HEK293 (cell line): Measurements from ENCODE around the gene GMEB2.

ENCODE experiments used
- CTCF ChIA-PET: fragments of 350-600 bp; formaldehyde crosslinking; extraction: SDS; loops from one replicate; lab custom pipeline; 2021; ENCODE audit warnings: antibody characterized with exemption; lab: Yijun Ruan, JAX
- POLR2A ChIA-PET: fragments of 300-600 bp; formaldehyde crosslinking; extraction: SDS; loops from one replicate; lab custom pipeline; 2020; ENCODE audit warnings: antibody characterized with exemption, inconsistent platforms; lab: Yijun Ruan, JAX
- H3K27ac ChIP-seq: fragments of 200-500 bp; sonication (Bioruptor generic); 2 replicates; pipeline ENCODE4 v1.5.1; 2014; ENCODE audit warnings: low read depth, low read length, control low read depth, inconsistent platforms; ENCODE audit errors: extremely low read depth
- H3K36me3 ChIP-seq, 2 experiments: fragments of 200-500 bp in 1 of 2; sonication (Bioruptor generic) in 1 of 2; 1 replicate in 1 of 2; 2 replicates in 1 of 2; pipeline ENCODE4 v1.5.1; 2014 to 2017; ENCODE audit warnings: inconsistent platforms in 2 of 2, low read length in 2 of 2; ENCODE audit not compliant: control insufficient read depth in 2 of 2, insufficient read depth in 1 of 2
- H3K4me1 ChIP-seq: fragments of 200-500 bp; sonication (Bioruptor generic); 2 replicates; pipeline ENCODE4 v1.5.1; 2014; ENCODE audit warnings: mild to moderate bottlenecking, low read length, inconsistent platforms; ENCODE audit not compliant: control insufficient read depth, insufficient read depth
- H3K4me3 ChIP-seq: 2 replicates; pipeline ENCODE4 v1.5.1; 2011; ENCODE audit warnings: low read depth, mild to moderate bottlenecking, control low read depth, low read length, moderate library complexity
- H3K9me3 ChIP-seq: fragments of 200-500 bp; sonication (Bioruptor generic); 2 replicates; pipeline ENCODE4 v1.5.1; 2014; ENCODE audit warnings: low read depth, low read length, inconsistent platforms; ENCODE audit not compliant: control insufficient read depth, insufficient read depth
- GLI4 ChIP-seq: fragments of 450-650 bp; formaldehyde crosslinking; IDR thresholded peaks from 2 replicates; pipeline ENCODE4 v1.5.1; 2016; ENCODE audit warnings: missing biosample characterization, missing genetic modification characterization
- KLF16 ChIP-seq: fragments of 450-650 bp; formaldehyde crosslinking; IDR thresholded peaks from 2 replicates; pipeline ENCODE4 v1.5.1; 2017; ENCODE audit warnings: missing biosample characterization, missing genetic modification characterization
- KLF9 ChIP-seq: fragments of 450-650 bp; formaldehyde crosslinking; IDR thresholded peaks from 2 replicates; pipeline ENCODE4 v1.5.1; 2016; ENCODE audit warnings: missing biosample characterization, missing genetic modification characterization, low read depth
- SP2 ChIP-seq: fragments of 450-650 bp; formaldehyde crosslinking; IDR thresholded peaks from 2 replicates; pipeline ENCODE4 v1.5.1; 2016; ENCODE audit warnings: missing biosample characterization, missing genetic modification characterization
- SP3 ChIP-seq: fragments of 450-650 bp; formaldehyde crosslinking; IDR thresholded peaks from 2 replicates; pipeline ENCODE4 v1.5.1; 2016; ENCODE audit warnings: missing biosample characterization, missing genetic modification characterization
- YY2 ChIP-seq: fragments of 450-650 bp; formaldehyde crosslinking; IDR thresholded peaks from 2 replicates; pipeline ENCODE4 v1.5.1; 2016; ENCODE audit warnings: missing biosample characterization, missing genetic modification characterization
- ZBTB21 ChIP-seq: fragments of 450-650 bp; formaldehyde crosslinking; IDR thresholded peaks from 2 replicates; pipeline ENCODE4 v1.5.1; 2017; ENCODE audit warnings: missing biosample characterization, missing genetic modification characterization
- ZBTB6 ChIP-seq: fragments of 450-650 bp; formaldehyde crosslinking; IDR thresholded peaks from 2 replicates; pipeline ENCODE4 v1.5.1; 2017; ENCODE audit warnings: missing biosample characterization, missing genetic modification characterization
- ZBTB7A ChIP-seq: fragments of 450-650 bp; formaldehyde crosslinking; IDR thresholded peaks from 2 replicates; pipeline ENCODE4 v1.5.1; 2016; ENCODE audit warnings: low read depth, missing biosample characterization, missing genetic modification characterization
- ZFP37 ChIP-seq: fragments of 450-650 bp; formaldehyde crosslinking; IDR thresholded peaks from 2 replicates; pipeline ENCODE4 v1.5.1; 2016; ENCODE audit warnings: missing biosample characterization, missing genetic modification characterization
- ZNF169 ChIP-seq: fragments of 450-650 bp; formaldehyde crosslinking; IDR thresholded peaks from 2 replicates; pipeline ENCODE4 v1.5.1; 2016; ENCODE audit warnings: missing biosample characterization, missing genetic modification characterization
- ZNF23 ChIP-seq: fragments of 450-650 bp; formaldehyde crosslinking; IDR thresholded peaks from 2 replicates; pipeline ENCODE4 v1.5.1; 2016; ENCODE audit warnings: missing biosample characterization, missing genetic modification characterization, borderline replicate concordance
- ZNF311 ChIP-seq: fragments of 450-650 bp; formaldehyde crosslinking; IDR thresholded peaks from 2 replicates; pipeline ENCODE4 v1.5.1; 2017; ENCODE audit warnings: missing biosample characterization, missing genetic modification characterization, borderline replicate concordance
- ZNF335 ChIP-seq: fragments of 450-650 bp; formaldehyde crosslinking; conservative IDR thresholded peaks from 2 replicates; pipeline ENCODE4 v1.5.1; 2016; ENCODE audit warnings: missing biosample characterization, missing genetic modification characterization
- ZNF350 ChIP-seq: fragments of 450-650 bp; formaldehyde crosslinking; IDR thresholded peaks from 2 replicates; pipeline ENCODE4 v1.5.0; 2017; ENCODE audit warnings: missing biosample characterization, mild to moderate bottlenecking, missing genetic modification characterization
- ZNF366 ChIP-seq: fragments of 450-650 bp; formaldehyde crosslinking; conservative IDR thresholded peaks from 2 replicates; pipeline ENCODE4 v1.5.1; 2016; ENCODE audit warnings: missing biosample characterization, missing genetic modification characterization
- ZNF37A ChIP-seq: fragments of 450-650 bp; IDR thresholded peaks from 2 replicates; pipeline ENCODE4 v1.5.1; 2018; ENCODE audit warnings: missing biosample characterization, missing genetic modification characterization
- ZNF501 ChIP-seq: fragments of 450-650 bp; formaldehyde crosslinking; IDR thresholded peaks from 2 replicates; pipeline ENCODE4 v1.5.1; 2016; ENCODE audit warnings: missing biosample characterization, missing genetic modification characterization
- ZNF530 ChIP-seq: fragments of 450-650 bp; formaldehyde crosslinking; IDR thresholded peaks from 2 replicates; pipeline ENCODE4 v1.5.1; 2016; ENCODE audit warnings: low read depth, missing biosample characterization, missing genetic modification characterization
- ZNF544 ChIP-seq: fragments of 450-650 bp; formaldehyde crosslinking; IDR thresholded peaks from 2 replicates; pipeline ENCODE4 v1.5.0; 2017; ENCODE audit warnings: missing biosample characterization, missing genetic modification characterization
- ZNF571 ChIP-seq: fragments of 450-650 bp; formaldehyde crosslinking; IDR thresholded peaks from 2 replicates; pipeline ENCODE4 v1.5.0; 2017; ENCODE audit warnings: missing biosample characterization, missing genetic modification characterization
- ZNF645 ChIP-seq: fragments of 450-650 bp; formaldehyde crosslinking; IDR thresholded peaks from 2 replicates; pipeline ENCODE4; 2016; ENCODE audit warnings: missing biosample characterization, missing genetic modification characterization
- ZNF658 ChIP-seq: fragments of 450-650 bp; formaldehyde crosslinking; IDR thresholded peaks from 2 replicates; pipeline ENCODE4; 2016; ENCODE audit warnings: missing biosample characterization, missing genetic modification characterization
- ZNF837 ChIP-seq: fragments of 450-650 bp; formaldehyde crosslinking; IDR thresholded peaks from 2 replicates; pipeline ENCODE4 v1.5.1; 2016; ENCODE audit warnings: missing biosample characterization, missing genetic modification characterization
- TF ChIP-seq, protein P1 (sequence below): fragments of 450-650 bp; formaldehyde crosslinking; optimal IDR thresholded peaks from 2 replicates; pipeline ENCODE3; 2016; ENCODE audit warnings: missing biosample characterization, mild to moderate bottlenecking, missing genetic modification characterization
- TF ChIP-seq, protein P2 (sequence below): fragments of 450-650 bp; formaldehyde crosslinking; IDR thresholded peaks from 2 replicates; pipeline ENCODE4 v1.5.1; 2017; ENCODE audit warnings: missing biosample characterization, missing genetic modification characterization
- TF ChIP-seq, protein P3 (sequence below): fragments of 450-650 bp; formaldehyde crosslinking; conservative IDR thresholded peaks from 2 replicates; pipeline ENCODE4 v1.5.1; 2016; ENCODE audit warnings: low read depth, missing biosample characterization, missing genetic modification characterization

Gene GMEB2

GRCh38 chr20:63653041-63653973 lies 26.4 kb upstream of the GMEB2 start, which contains the start of gene STMN3:
STMN3 (minus strand) TSS chr20:63653424; CDS start chr20:63653345, 79 bp downstream.
- Histone ChIP-seq H3K4me1 (no peaks in the 10 kb centered on the region; the same call in 1 of the 2 replicates), H3K4me3 (peak within 1 kb of the TSS; percentile 55), H3K36me3 (no peaks in the 10 kb centered on the region), H3K9me3 (no peaks in the 10 kb centered on the region), H3K27ac (peak within 1 kb of the TSS; percentile 72; the same call in 1 of the 2 replicates)
- ChIA-PET CTCF (interaction anchor here (0.6 kb wide), 1 partner anchor 32 kb away, joined by 3 read pairs; no protein-coding TSS in a partner anchor), POLR2A (interaction anchor here (0.6 to 1.5 kb wide), 8 partner anchors 9 to 79 kb away, joined by 3 to 17 read pairs (median 4); partner anchors contain the start of genes ARFRP1, GMEB2, HELZ2 and ZGPAT)
- TF ChIP-seq ZNF571 (tag by site-specific recombination) (no peak), KLF9 (tag by site-specific recombination) (peak; percentile 78; the same call in 1 of the 2 replicates), ZNF501 (tag by site-specific recombination) (no peak), ZNF335 (tag by site-specific recombination) (peak; percentile 92), SP2 (tag by site-specific recombination) (peak; percentile 70), YY2 (tag by site-specific recombination) (0 out of 2 replicates have a peak, but pooled peaks have one; percentile 16), GLI4 (tag by site-specific recombination) (no peak), ZNF837 (tag by site-specific recombination) (no peak), ZBTB6 (no peak), KLF16 (tag by site-specific recombination) (peak; percentile 80), ZNF169 (tag by site-specific recombination) (no peak), ZNF23 (tag by site-specific recombination) (no peak), ZNF37A (tag by site-specific recombination) (no peak), ZNF645 (tag by site-specific recombination) (no peak), ZNF658 (tag by site-specific recombination) (no peak), ZNF530 (tag by site-specific recombination) (no peak), ZNF311 (tag by site-specific recombination) (no peak), ZBTB7A (tag by site-specific recombination) (no peak), SP3 (tag by site-specific recombination) (peak; percentile 91), ZNF366 (tag by site-specific recombination) (no peak), ZNF350 (no peak), ZNF544 (no peak), ZFP37 (tag by site-specific recombination) (no peak), ZBTB21 (tag by site-specific recombination) (no peak)
- TF ChIP-seq, protein P1, sequence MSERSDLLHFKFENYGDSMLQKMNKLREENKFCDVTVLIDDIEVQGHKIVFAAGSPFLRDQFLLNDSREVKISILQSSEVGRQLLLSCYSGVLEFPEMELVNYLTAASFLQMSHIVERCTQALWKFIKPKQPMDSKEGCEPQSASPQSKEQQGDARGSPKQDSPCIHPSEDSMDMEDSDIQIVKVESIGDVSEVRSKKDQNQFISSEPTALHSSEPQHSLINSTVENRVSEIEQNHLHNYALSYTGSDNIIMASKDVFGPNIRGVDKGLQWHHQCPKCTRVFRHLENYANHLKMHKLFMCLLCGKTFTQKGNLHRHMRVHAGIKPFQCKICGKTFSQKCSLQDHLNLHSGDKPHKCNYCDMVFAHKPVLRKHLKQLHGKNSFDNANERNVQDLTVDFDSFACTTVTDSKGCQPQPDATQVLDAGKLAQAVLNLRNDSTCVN (tag by site-specific recombination): peak; percentile 43
- TF ChIP-seq, protein P2, sequence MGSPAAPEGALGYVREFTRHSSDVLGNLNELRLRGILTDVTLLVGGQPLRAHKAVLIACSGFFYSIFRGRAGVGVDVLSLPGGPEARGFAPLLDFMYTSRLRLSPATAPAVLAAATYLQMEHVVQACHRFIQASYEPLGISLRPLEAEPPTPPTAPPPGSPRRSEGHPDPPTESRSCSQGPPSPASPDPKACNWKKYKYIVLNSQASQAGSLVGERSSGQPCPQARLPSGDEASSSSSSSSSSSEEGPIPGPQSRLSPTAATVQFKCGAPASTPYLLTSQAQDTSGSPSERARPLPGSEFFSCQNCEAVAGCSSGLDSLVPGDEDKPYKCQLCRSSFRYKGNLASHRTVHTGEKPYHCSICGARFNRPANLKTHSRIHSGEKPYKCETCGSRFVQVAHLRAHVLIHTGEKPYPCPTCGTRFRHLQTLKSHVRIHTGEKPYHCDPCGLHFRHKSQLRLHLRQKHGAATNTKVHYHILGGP (tag by site-specific recombination): no peak
- TF ChIP-seq, protein P3, sequence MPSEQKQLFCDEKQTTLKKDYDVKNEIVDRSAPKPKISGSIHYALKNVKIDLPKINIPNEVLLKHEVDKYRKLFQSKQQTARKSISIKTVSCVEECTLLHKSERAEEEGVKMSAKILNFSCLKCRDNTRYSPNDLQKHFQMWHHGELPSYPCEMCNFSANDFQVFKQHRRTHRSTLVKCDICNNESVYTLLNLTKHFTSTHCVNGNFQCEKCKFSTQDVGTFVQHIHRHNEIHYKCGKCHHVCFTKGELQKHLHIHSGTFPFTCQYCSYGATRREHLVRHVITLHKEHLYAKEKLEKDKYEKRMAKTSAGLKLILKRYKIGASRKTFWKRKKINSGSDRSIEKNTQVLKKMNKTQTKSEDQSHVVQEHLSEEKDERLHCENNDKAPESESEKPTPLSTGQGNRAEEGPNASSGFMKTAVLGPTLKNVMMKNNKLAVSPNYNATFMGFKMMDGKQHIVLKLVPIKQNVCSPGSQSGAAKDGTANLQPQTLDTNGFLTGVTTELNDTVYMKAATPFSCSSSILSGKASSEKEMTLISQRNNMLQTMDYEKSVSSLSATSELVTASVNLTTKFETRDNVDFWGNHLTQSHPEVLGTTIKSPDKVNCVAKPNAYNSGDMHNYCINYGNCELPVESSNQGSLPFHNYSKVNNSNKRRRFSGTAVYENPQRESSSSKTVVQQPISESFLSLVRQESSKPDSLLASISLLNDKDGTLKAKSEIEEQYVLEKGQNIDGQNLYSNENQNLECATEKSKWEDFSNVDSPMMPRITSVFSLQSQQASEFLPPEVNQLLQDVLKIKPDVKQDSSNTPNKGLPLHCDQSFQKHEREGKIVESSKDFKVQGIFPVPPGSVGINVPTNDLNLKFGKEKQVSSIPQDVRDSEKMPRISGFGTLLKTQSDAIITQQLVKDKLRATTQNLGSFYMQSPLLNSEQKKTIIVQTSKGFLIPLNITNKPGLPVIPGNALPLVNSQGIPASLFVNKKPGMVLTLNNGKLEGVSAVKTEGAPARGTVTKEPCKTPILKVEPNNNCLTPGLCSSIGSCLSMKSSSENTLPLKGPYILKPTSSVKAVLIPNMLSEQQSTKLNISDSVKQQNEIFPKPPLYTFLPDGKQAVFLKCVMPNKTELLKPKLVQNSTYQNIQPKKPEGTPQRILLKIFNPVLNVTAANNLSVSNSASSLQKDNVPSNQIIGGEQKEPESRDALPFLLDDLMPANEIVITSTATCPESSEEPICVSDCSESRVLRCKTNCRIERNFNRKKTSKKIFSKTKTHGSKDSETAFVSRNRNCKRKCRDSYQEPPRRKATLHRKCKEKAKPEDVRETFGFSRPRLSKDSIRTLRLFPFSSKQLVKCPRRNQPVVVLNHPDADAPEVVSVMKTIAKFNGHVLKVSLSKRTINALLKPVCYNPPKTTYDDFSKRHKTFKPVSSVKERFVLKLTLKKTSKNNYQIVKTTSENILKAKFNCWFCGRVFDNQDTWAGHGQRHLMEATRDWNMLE (tag by site-specific recombination): no peak
